SU-DHL-6 (cell line): ENCODE results near the gene ACTMAP.
"Not testable (repeated sequence)": the region's sequence is repeated elsewhere in the genome, so short reads cannot be mapped to it uniquely, and the experiment has no call there.

Experiments used
- H2AFZ ChIP-seq: fragments of 200-600 bp; sonication (generic); 2 replicates; pipeline ENCODE4 v1.6.1; 2014; ENCODE audit warnings: low read depth, mild to moderate bottlenecking, moderate library complexity, mixed read lengths, antibody characterized with exemption, low read length; ENCODE audit not compliant: severe bottlenecking
- H3F3A ChIP-seq: fragments of 200-600 bp; shearing (Covaris generic); 2 replicates; pipeline ENCODE4 v1.6.0; 2016; ENCODE audit warnings: antibody characterized with exemption, mild to moderate bottlenecking; ENCODE audit not compliant: insufficient read depth
- H3K27ac ChIP-seq: fragments of 200-600 bp; sonication (generic); 2 replicates; pipeline ENCODE4 v1.5.1; 2016; ENCODE audit warnings: low read depth, mild to moderate bottlenecking, low read length, moderate library complexity, mixed read lengths
- H3K27me3 ChIP-seq: fragments of 200-600 bp; sonication (generic), shearing (Covaris generic); 2 replicates; pipeline ENCODE4 v1.6.0; 2014; ENCODE audit warnings: mild to moderate bottlenecking, low read length
- H3K36me3 ChIP-seq: fragments of 200-600 bp; sonication (generic); 2 replicates; pipeline ENCODE4 v1.6.1; 2014; ENCODE audit warnings: mild to moderate bottlenecking, low read length, mixed read lengths
- H3K4me2 ChIP-seq: fragments of 300-600, 200-600 bp; shearing (Covaris generic), sonication (generic); 2 replicates; pipeline ENCODE4 v1.6.0; 2014; ENCODE audit warnings: low read length, low read depth, mild to moderate bottlenecking; ENCODE audit not compliant: poor library complexity, severe bottlenecking
- H3K4me3 ChIP-seq: fragments of 200-600 bp; sonication (generic); 2 replicates; pipeline ENCODE4 v1.5.1; 2014; ENCODE audit warnings: antibody characterized with exemption, low read length, mild to moderate bottlenecking, mixed read lengths; ENCODE audit not compliant: insufficient read depth, poor library complexity, severe bottlenecking
- H3K79me2 ChIP-seq: fragments of 200-600 bp; sonication (generic); 2 replicates; pipeline ENCODE4 v1.6.1; 2014; ENCODE audit warnings: mild to moderate bottlenecking, low read length, moderate library complexity; ENCODE audit not compliant: insufficient read depth
- H3K9ac ChIP-seq: fragments of 200-600 bp; sonication (generic); 2 replicates; pipeline ENCODE4 v1.7.0; 2014; ENCODE audit warnings: mild to moderate bottlenecking, low read length
- H3K9me2 ChIP-seq: fragments of 200-600 bp; sonication (generic); replicated peaks from 2 replicates; pipeline ENCODE4 v1.6.1; 2014; ENCODE audit warnings: low read length; ENCODE audit not compliant: insufficient read depth
- H3K9me3 ChIP-seq: fragments of 200-600 bp; sonication (generic); 2 replicates; pipeline ENCODE4 v1.6.1; 2014; ENCODE audit warnings: low read length, mixed read lengths; ENCODE audit not compliant: insufficient read depth
- H4K20me1 ChIP-seq: fragments of 200-600 bp; sonication (generic); 2 replicates; pipeline ENCODE4 v1.6.1; 2014; ENCODE audit warnings: low read depth, mild to moderate bottlenecking, antibody characterized with exemption, low read length, moderate library complexity, mixed read lengths
- EZH2phosphoT487 ChIP-seq: fragments of 200-600 bp; sonication (generic), shearing (Covaris generic); conservative IDR thresholded peaks from 2 replicates; pipeline ENCODE4 v1.6.1; 2018; ENCODE audit warnings: mild to moderate bottlenecking, antibody characterized with exemption, low read length, moderate library complexity, mixed read lengths
- TF ChIP-seq, protein P1 (sequence below): fragments of 200-600 bp; sonication (generic); IDR thresholded peaks from one replicate; pipeline ENCODE4 v1.5.1; 2017; ENCODE audit warnings: antibody characterized with exemption, mild to moderate bottlenecking, low read length, moderate library complexity; ENCODE audit not compliant: insufficient read depth, poor library complexity, severe bottlenecking

ACTMAP gene

DNA sequence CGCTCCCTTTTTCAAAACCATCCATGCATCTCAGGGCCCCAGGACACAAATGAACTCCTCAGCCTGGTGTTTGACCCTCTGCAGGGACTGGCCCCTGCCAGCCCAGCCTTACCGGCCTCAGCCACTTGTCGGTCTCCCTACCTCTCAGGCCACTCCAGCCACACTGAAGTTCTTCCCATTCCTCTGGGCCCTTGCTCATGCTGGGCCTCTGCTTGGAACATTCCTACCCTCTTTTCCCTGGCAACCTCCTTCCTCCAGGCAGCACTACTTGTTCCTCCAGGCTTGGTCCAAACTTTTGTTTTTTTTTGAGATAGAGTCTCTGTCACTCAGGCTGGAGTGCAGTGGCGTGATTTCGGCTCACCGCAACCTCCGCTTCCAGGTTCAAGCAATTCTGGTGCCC, 41.1 kb upstream of the ACTMAP start:
- Histone ChIP-seq H3K79me2 (no peaks in the 10 kb centered on the region), H3K4me3 (no peak overlapping the region), H3K27me3 (no peaks in the 10 kb centered on the region), H3K4me2 (no peak overlapping the region), H3K27ac (no peak overlapping the region), H3K9me3 (no peaks in the 10 kb centered on the region), H3K9ac (no peak overlapping the region), H3K36me3 (no peaks in the 10 kb centered on the region), H4K20me1 (no peaks in the 10 kb centered on the region), H3K9me2 (no peaks in the 10 kb centered on the region), H3F3A (no peaks in the 10 kb centered on the region), H2AFZ (no peak overlapping the region)
- no peak for TF ChIP-seq EZH2phosphoT487
- TF ChIP-seq, protein P1, sequence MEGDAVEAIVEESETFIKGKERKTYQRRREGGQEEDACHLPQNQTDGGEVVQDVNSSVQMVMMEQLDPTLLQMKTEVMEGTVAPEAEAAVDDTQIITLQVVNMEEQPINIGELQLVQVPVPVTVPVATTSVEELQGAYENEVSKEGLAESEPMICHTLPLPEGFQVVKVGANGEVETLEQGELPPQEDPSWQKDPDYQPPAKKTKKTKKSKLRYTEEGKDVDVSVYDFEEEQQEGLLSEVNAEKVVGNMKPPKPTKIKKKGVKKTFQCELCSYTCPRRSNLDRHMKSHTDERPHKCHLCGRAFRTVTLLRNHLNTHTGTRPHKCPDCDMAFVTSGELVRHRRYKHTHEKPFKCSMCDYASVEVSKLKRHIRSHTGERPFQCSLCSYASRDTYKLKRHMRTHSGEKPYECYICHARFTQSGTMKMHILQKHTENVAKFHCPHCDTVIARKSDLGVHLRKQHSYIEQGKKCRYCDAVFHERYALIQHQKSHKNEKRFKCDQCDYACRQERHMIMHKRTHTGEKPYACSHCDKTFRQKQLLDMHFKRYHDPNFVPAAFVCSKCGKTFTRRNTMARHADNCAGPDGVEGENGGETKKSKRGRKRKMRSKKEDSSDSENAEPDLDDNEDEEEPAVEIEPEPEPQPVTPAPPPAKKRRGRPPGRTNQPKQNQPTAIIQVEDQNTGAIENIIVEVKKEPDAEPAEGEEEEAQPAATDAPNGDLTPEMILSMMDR = no peak

DNA sequence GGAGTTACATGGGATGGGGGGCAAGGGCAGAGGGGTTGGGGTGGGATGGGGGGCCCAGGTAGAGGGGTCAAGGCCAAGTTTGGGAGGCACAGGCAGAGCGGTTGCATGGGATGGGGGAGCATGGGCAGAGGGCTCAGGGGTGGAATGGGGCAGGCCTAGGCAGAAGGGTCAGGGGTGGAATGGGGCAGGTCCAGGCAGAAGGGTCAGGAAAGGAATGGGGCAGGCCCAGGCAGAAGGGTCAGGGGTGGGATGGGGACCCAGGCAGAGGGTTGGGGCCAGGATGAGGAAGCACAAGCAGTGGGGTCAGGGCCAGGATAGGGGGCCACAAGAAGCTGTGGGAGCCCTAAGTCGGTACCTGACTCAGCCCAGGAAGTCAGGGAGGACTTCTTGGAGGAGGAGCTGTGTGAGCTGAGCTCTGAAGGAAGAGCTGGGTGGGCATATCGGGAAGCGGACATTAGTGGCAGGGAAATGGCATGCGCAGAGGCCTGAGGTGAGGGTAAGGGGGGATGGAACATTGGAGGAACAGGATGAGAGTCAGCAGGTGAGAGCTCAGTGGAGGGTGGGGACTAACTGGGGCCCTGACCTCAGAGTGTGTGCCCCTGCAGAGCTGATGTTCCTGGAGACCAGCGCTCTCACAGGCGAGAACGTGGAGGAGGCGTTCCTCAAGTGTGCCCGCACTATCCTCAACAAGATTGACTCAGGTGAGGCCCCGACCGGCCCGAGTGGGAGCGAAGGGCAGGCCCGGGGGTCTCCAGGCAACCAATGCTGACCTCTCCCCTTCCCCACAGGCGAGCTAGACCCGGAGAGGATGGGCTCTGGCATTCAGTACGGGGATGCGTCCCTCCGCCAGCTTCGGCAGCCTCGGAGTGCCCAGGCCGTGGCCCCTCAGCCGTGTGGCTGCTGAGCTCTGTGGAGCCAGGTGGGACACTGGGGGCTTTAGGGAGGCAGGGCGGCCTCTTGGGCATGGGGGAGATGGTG, 36.1 kb upstream of the ACTMAP start:
- no peaks in the 10 kb centered on the region for H3K9me3 ChIP-seq
- H3K4me2 ChIP-seq = no peak overlapping the region
- TF ChIP-seq, protein P1 = no peak
- no peak for TF ChIP-seq EZH2phosphoT487
- H3K27ac ChIP-seq = no peak overlapping the region
- no peaks in the 10 kb centered on the region for H3K9me2 ChIP-seq
- H3K9ac ChIP-seq = no peak overlapping the region
- no peak overlapping the region for H3K4me3 ChIP-seq
- H3K36me3 ChIP-seq = no peaks in the 10 kb centered on the region
- H3F3A ChIP-seq = no peaks in the 10 kb centered on the region
- H3K27me3 ChIP-seq = no peaks in the 10 kb centered on the region
- no peaks in the 10 kb centered on the region for H4K20me1 ChIP-seq
- no peaks in the 10 kb centered on the region for H3K79me2 ChIP-seq
- no peak overlapping the region for H2AFZ ChIP-seq

DNA sequence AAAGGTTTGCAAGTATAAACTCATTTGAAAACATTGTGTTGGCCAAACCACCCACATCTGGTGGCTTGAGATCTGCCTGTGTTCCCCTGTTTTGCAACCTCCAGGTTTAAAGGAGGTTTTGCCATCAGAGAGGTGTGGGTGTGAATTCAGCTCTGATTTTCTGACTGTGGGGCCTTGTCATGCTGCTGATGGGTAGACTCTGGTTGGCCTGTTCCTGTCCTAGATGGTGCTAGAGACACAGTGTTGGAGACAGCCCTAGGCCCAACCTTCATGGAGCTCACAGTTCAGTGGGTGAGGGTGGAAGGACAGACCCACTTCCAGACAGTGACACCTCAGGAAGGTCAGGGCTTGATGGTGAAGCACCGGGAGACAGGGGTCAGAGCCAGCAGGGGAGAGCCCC, 35.2 kb upstream of the ACTMAP start:
- Histone ChIP-seq H3K4me3 (no peak overlapping the region), H3K27me3 (no peaks in the 10 kb centered on the region), H2AFZ (no peak overlapping the region), H3F3A (no peaks in the 10 kb centered on the region), H3K27ac (no peak overlapping the region), H3K36me3 (no peaks in the 10 kb centered on the region), H3K9me3 (no peaks in the 10 kb centered on the region), H3K9ac (no peak overlapping the region), H3K79me2 (no peaks in the 10 kb centered on the region), H4K20me1 (no peaks in the 10 kb centered on the region), H3K9me2 (no peaks in the 10 kb centered on the region), H3K4me2 (no peak overlapping the region)
- TF ChIP-seq EZH2phosphoT487 = no peak
- TF ChIP-seq, protein P1 = no peak

GRCh38 chr19:40784146-40784545, 33.9 kb upstream of the ACTMAP start:
- H3K4me3 ChIP-seq = not testable (repeated sequence)

More at GRCh38 chr19:40784146-40784545, 33.9 kb upstream of the ACTMAP start:
- not testable (repeated sequence) for H3K9me3 ChIP-seq, H3K36me3 ChIP-seq, H3K79me2 ChIP-seq, H3K9me2 ChIP-seq, H4K20me1 ChIP-seq, H2AFZ ChIP-seq, H3K9ac ChIP-seq, H3F3A ChIP-seq, H3K27me3 ChIP-seq, H3K27ac ChIP-seq, H3K4me2 ChIP-seq
